MM.1S (cell line): Measurements from ENCODE around the gene NCAPH2.

Experiments
- DNase-seq: peaks from one replicate; pipeline ENCODE4 v3.0.0-alpha.2; 2015
- H2AFZ ChIP-seq: fragments of 300-600 bp; sonication (generic); 2 replicates; pipeline ENCODE4 v1.6.0; 2016; ENCODE audit warnings: antibody characterized with exemption, low read length
- H3F3A ChIP-seq: fragments of 300-600 bp; sonication (generic); 2 replicates; pipeline ENCODE4 v1.6.1; 2016; ENCODE audit warnings: mild to moderate bottlenecking, antibody characterized with exemption, low read length, moderate library complexity, mixed read lengths; ENCODE audit not compliant: insufficient read depth
- H3K27ac ChIP-seq: fragments of 300-600 bp; sonication (generic); 2 replicates; pipeline ENCODE4 v1.5.1; 2016; ENCODE audit warnings: mild to moderate bottlenecking, low read length
- H3K27me3 ChIP-seq: fragments of 300-600 bp; sonication (generic); replicated peaks from 2 replicates; pipeline ENCODE4 v1.6.0; 2016; ENCODE audit warnings: low read length; ENCODE audit not compliant: insufficient read depth
- H3K36me3 ChIP-seq: fragments of 300-600 bp; sonication (generic); replicated peaks from 2 replicates; pipeline ENCODE4 v1.6.1; 2016; ENCODE audit warnings: mild to moderate bottlenecking, low read length, mixed read lengths; ENCODE audit not compliant: insufficient read depth
- H3K4me1 ChIP-seq: fragments of 300-600 bp; sonication (generic); 2 replicates; pipeline ENCODE4 v1.6.1; 2016; ENCODE audit warnings: low read length, mixed read lengths
- H3K4me2 ChIP-seq: fragments of 300-600 bp; sonication (generic); 2 replicates; pipeline ENCODE4 v1.6.0; 2016; ENCODE audit warnings: low read depth, low read length
- H3K4me3 ChIP-seq: fragments of 300-600 bp; sonication (generic); 2 replicates; pipeline ENCODE4 v1.5.1; 2016; ENCODE audit warnings: low read length, mixed read lengths
- H3K79me2 ChIP-seq: fragments of 300-600 bp; sonication (generic); 2 replicates; pipeline ENCODE4 v1.6.1; 2016; ENCODE audit warnings: mixed run types, low read length, mixed read lengths
- H3K9ac ChIP-seq: fragments of 300-600 bp; sonication (generic); 2 replicates; pipeline ENCODE4 v1.6.1; 2016; ENCODE audit warnings: low read length, mixed read lengths
- H3K9me2 ChIP-seq: fragments of 300-600 bp; sonication (generic); replicated peaks from 2 replicates; pipeline ENCODE4 v1.6.1; 2016; ENCODE audit warnings: mild to moderate bottlenecking, low read length, mixed read lengths; ENCODE audit not compliant: insufficient read depth
- H3K9me3 ChIP-seq: fragments of 300-600 bp; sonication (generic); replicated peaks from 2 replicates; pipeline ENCODE4 v1.6.1; 2016; ENCODE audit warnings: mild to moderate bottlenecking, low read length, mixed read lengths; ENCODE audit not compliant: insufficient read depth
- H4K20me1 ChIP-seq: fragments of 300-600 bp; sonication (generic); 2 replicates; pipeline ENCODE4 v1.6.1; 2016; ENCODE audit warnings: mild to moderate bottlenecking, low read length, moderate library complexity, mixed read lengths; ENCODE audit not compliant: insufficient read depth
- CTCF ChIP-seq: fragments of 300-600 bp; sonication (generic); IDR thresholded peaks from 2 replicates; pipeline ENCODE4 v1.5.1; 2016; ENCODE audit warnings: antibody characterized with exemption, low read length, mixed read lengths
- EZH2 ChIP-seq: fragments of 300-600 bp; sonication (generic); optimal IDR thresholded peaks from 2 replicates; pipeline ENCODE3; 2017; ENCODE audit warnings: low read depth, mild to moderate bottlenecking, antibody characterized with exemption, low read length, mixed read lengths
- EZH2phosphoT487 ChIP-seq: fragments of 300-600 bp; sonication (generic); IDR thresholded peaks from 2 replicates; pipeline ENCODE4 v1.6.1; 2018; ENCODE audit warnings: antibody characterized with exemption, low read length

The NCAPH2 gene

GRCh38 chr22:50506611-50507420 lies 1.2 kb upstream of the NCAPH2 start:
- peak overlapping the region; percentile 92 for H2AFZ ChIP-seq
- H3K79me2 ChIP-seq: peaks cover 60% of the 10 kb centered on the region
- peak overlapping the region; percentile 89 for H3K4me3 ChIP-seq
- no peaks in the 10 kb centered on the region for H3F3A ChIP-seq
- H3K4me1 ChIP-seq: peaks cover 6% of the 10 kb centered on the region
- DNase-seq: no peak
- no peaks in the 10 kb centered on the region for H3K9me3 ChIP-seq
- TF ChIP-seq EZH2phosphoT487: no peak
- H3K4me2 ChIP-seq: peak overlapping the region; percentile 94
- no peaks in the 10 kb centered on the region for H4K20me1 ChIP-seq
- H3K27me3 ChIP-seq: no peaks in the 10 kb centered on the region
- H3K9me2 ChIP-seq: no peaks in the 10 kb centered on the region
- H3K9ac ChIP-seq: peak overlapping the region; percentile 87
- H3K36me3 ChIP-seq: no peaks in the 10 kb centered on the region
- peak overlapping the region; percentile 33; the same call in 1 of the 2 replicates for H3K27ac ChIP-seq

- H3K9me3 ChIP-seq: no peaks in the 10 kb centered on the region
- peak within 1 kb of the TSS; percentile 84 for H3K27ac ChIP-seq
- peak within 1 kb of the TSS; percentile 87 for H3K9ac ChIP-seq
- H3K27me3 ChIP-seq: no peaks in the 10 kb centered on the region
- H3K4me3 ChIP-seq: peak within 1 kb of the TSS; percentile 89
- peak within 1 kb of the TSS; percentile 94 for H3K4me2 ChIP-seq
- peak within 1 kb of the TSS; percentile 92 for H2AFZ ChIP-seq
- TF ChIP-seq EZH2phosphoT487 (no peak), EZH2 (no peak), CTCF (no peak)
- H3K9me2 ChIP-seq: no peaks in the 10 kb centered on the region
- peaks cover 67% of the 10 kb centered on the region for H3K79me2 ChIP-seq
- H3K36me3 ChIP-seq: no peaks in the 10 kb centered on the region
- no peaks in the 10 kb centered on the region for H4K20me1 ChIP-seq
- no peaks in the 10 kb centered on the region for H3F3A ChIP-seq
- H3K4me1 ChIP-seq: peaks cover 6% of the 10 kb centered on the region
- no peak for DNase-seq
Observed at GRCh38 chr22:50507421-50507990, 518 bp upstream of the NCAPH2 start, which contains the start of gene LMF2. Gene LMF2, minus strand, starts transcription at chr22:50507702. Its CDS starts 27 bp downstream, at chr22:50507675.

DNA sequence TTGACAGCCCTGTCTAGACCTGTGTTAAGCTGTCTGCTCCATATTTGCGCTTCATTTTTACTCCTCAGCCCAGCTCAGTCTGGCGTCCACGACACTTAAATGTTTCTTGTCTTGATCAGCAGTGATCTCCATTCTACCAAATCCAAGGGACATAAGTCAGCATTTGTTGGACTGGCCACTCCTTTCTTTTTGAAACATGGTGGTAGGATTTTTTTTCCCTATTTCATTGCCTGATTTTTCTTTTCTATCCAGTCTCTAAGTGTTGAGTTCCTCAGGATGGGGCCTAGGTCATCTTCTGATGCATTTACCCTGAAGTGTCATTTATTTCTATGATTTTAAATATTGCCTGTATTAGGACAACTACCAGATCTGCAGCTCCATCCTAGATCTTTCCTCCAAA lies 873 bp downstream of the NCAPH2 start:
- Histone ChIP-seq H3K27me3 (no peaks in the 10 kb centered on the region), H3K9me2 (no peaks in the 10 kb centered on the region), H2AFZ (0 out of 2 replicates have a peak overlapping the region, but pooled peaks have one; percentile 84), H3K27ac (peak overlapping the region; percentile 84; the same call in 1 of the 2 replicates), H3K4me1 (peaks cover 6% of the 10 kb centered on the region), H3K9ac (peak overlapping the region; percentile 78), H3K9me3 (no peaks in the 10 kb centered on the region), H3F3A (no peaks in the 10 kb centered on the region), H3K79me2 (peaks cover 81% of the 10 kb centered on the region), H3K36me3 (no peaks in the 10 kb centered on the region), H4K20me1 (no peaks in the 10 kb centered on the region), H3K4me3 (peak overlapping the region; percentile 72), H3K4me2 (peak overlapping the region; percentile 83)
- TF ChIP-seq CTCF (no peak), EZH2phosphoT487 (no peak), EZH2 (no peak)
- no peak for DNase-seq

GRCh38 chr22:50513175-50513574 lies 5.2 kb downstream of the NCAPH2 start:
- Histone ChIP-seq H3K27me3 (no peaks in the 10 kb centered on the region), H3K36me3 (0 out of 2 replicates have a peak, but pooled peaks cover 3% of the 10 kb centered on the region), H3K79me2 (peaks cover 91% of the 10 kb centered on the region), H3K4me1 (peaks cover 6% of the 10 kb centered on the region), H3K4me3 (no peak overlapping the region), H3K9me3 (no peaks in the 10 kb centered on the region), H3K4me2 (no peak overlapping the region), H3K9me2 (no peaks in the 10 kb centered on the region), H3K27ac (no peak overlapping the region), H3K9ac (no peak overlapping the region), H3F3A (no peaks in the 10 kb centered on the region), H4K20me1 (peaks cover 7% of the 10 kb centered on the region; the same call in 1 of the 2 replicates), H2AFZ (no peak overlapping the region)
- TF ChIP-seq EZH2phosphoT487: no peak
- TF ChIP-seq EZH2: no peak
- TF ChIP-seq CTCF: no peak
- DNase-seq: no peak
